HUES6 (cell line): ENCODE results near the gene SOX5.
"Not testable (repeated sequence)": the region's sequence is repeated elsewhere in the genome, so short reads cannot be mapped to it uniquely, and the experiment has no call there.

Source experiments
- H3K27ac ChIP-seq: 2 replicates; pipeline ENCODE4 v1.7.0; 2013; ENCODE audit warnings: low read depth, mild to moderate bottlenecking, low read length, inconsistent platforms
- H3K27me3 ChIP-seq: 2 replicates; pipeline ENCODE4 v1.6.1; 2013; ENCODE audit warnings: low read length; ENCODE audit not compliant: control insufficient read depth, insufficient read depth
- H3K36me3 ChIP-seq: 2 replicates; pipeline ENCODE4 v1.6.1; 2013; ENCODE audit warnings: low read length; ENCODE audit not compliant: control insufficient read depth, insufficient read depth
- H3K4me1 ChIP-seq: 2 replicates; pipeline ENCODE4 v1.6.1; 2013; ENCODE audit warnings: low read length; ENCODE audit not compliant: control insufficient read depth, insufficient read depth
- H3K4me3 ChIP-seq: 2 replicates; pipeline ENCODE4 v1.5.1; 2013; ENCODE audit warnings: low read depth, low read length
- H3K9ac ChIP-seq: one replicate; pipeline ENCODE4 v1.6.1; 2013; ENCODE audit warnings: mild to moderate bottlenecking, low read length
- H3K9me3 ChIP-seq: 2 replicates; pipeline ENCODE4 v1.6.1; 2013; ENCODE audit warnings: low read depth, low read length; ENCODE audit not compliant: control insufficient read depth, insufficient read depth

The SOX5 gene

GRCh38 chr12:23885394-23885793 lies 64.1 kb downstream of the SOX5 start:
- no peaks in the 10 kb centered on the region for H3K9me3 ChIP-seq
- no peaks in the 10 kb centered on the region for H3K27me3 ChIP-seq
- no peak overlapping the region for H3K27ac ChIP-seq
- H3K4me3 ChIP-seq, result no peak overlapping the region
- no peaks in the 10 kb centered on the region for H3K36me3 ChIP-seq
- peaks cover 5% of the 10 kb centered on the region; the same call in 1 of the 2 replicates for H3K4me1 ChIP-seq
- H3K9ac ChIP-seq, result no peak overlapping the region

GRCh38 chr12:23884909-23885308 lies 64.6 kb downstream of the SOX5 start:
- Histone ChIP-seq H3K9ac (no peak overlapping the region), H3K36me3 (no peaks in the 10 kb centered on the region), H3K27ac (no peak overlapping the region), H3K4me3 (no peak overlapping the region), H3K9me3 (no peaks in the 10 kb centered on the region), H3K4me1 (peaks cover 5% of the 10 kb centered on the region; the same call in 1 of the 2 replicates), H3K27me3 (no peaks in the 10 kb centered on the region)

- H3K27ac ChIP-seq, result no peak overlapping the region
- no peaks in the 10 kb centered on the region for H3K4me1 ChIP-seq
- no peaks in the 10 kb centered on the region for H3K27me3 ChIP-seq
- no peak overlapping the region for H3K9ac ChIP-seq
- H3K9me3 ChIP-seq, result no peaks in the 10 kb centered on the region
- H3K4me3 ChIP-seq, result no peak overlapping the region
- H3K36me3 ChIP-seq, result no peaks in the 10 kb centered on the region
These were observed 68.5 kb downstream of the SOX5 start for GRCh38 chr12:23880988-23881387.

- not testable (repeated sequence) for H3K4me1 ChIP-seq, H3K27ac ChIP-seq, H3K9ac ChIP-seq, H3K27me3 ChIP-seq, H3K36me3 ChIP-seq, H3K4me3 ChIP-seq, H3K9me3 ChIP-seq
These were observed 72.9 kb downstream of the SOX5 start for GRCh38 chr12:23876618-23877017.

- H3K9me3 ChIP-seq, result no peaks in the 10 kb centered on the region
- no peak overlapping the region for H3K9ac ChIP-seq
- H3K36me3 ChIP-seq, result no peaks in the 10 kb centered on the region
- H3K27me3 ChIP-seq, result no peaks in the 10 kb centered on the region
- H3K27ac ChIP-seq, result no peak overlapping the region
- no peaks in the 10 kb centered on the region for H3K4me1 ChIP-seq
- no peak overlapping the region for H3K4me3 ChIP-seq
These were observed 81.7 kb downstream of the SOX5 start for GRCh38 chr12:23867794-23868193.

GRCh38 chr12:23862701-23863100 lies 86.8 kb downstream of the SOX5 start:
- H3K27ac ChIP-seq, result no peak overlapping the region
- H3K4me3 ChIP-seq, result no peak overlapping the region
- H3K9ac ChIP-seq, result no peak overlapping the region
- peaks cover 11% of the 10 kb centered on the region for H3K9me3 ChIP-seq
- H3K27me3 ChIP-seq, result no peaks in the 10 kb centered on the region
- no peaks in the 10 kb centered on the region for H3K4me1 ChIP-seq
- H3K36me3 ChIP-seq, result no peaks in the 10 kb centered on the region

GRCh38 chr12:23860019-23860418 lies 89.5 kb downstream of the SOX5 start:
- Histone ChIP-seq H3K9ac (no peak overlapping the region), H3K27me3 (no peaks in the 10 kb centered on the region), H3K4me1 (no peaks in the 10 kb centered on the region), H3K4me3 (no peak overlapping the region), H3K9me3 (peaks cover 11% of the 10 kb centered on the region), H3K36me3 (no peaks in the 10 kb centered on the region), H3K27ac (no peak overlapping the region)

- Histone ChIP-seq H3K27ac (no peak overlapping the region), H3K9ac (no peak overlapping the region), H3K36me3 (no peaks in the 10 kb centered on the region), H3K27me3 (no peaks in the 10 kb centered on the region), H3K9me3 (peaks cover 11% of the 10 kb centered on the region), H3K4me1 (peaks cover 5% of the 10 kb centered on the region; the same call in 1 of the 2 replicates), H3K4me3 (no peak overlapping the region)
These were observed 92.3 kb downstream of the SOX5 start for GRCh38 chr12:23857178-23857577.

- H3K36me3 ChIP-seq, result no peaks in the 10 kb centered on the region
- no peak overlapping the region for H3K9ac ChIP-seq
These were observed 93.7 kb downstream of the SOX5 start for GRCh38 chr12:23855813-23856212.

GRCh38 chr12:23854598-23854997 lies 94.9 kb downstream of the SOX5 start:
- Histone ChIP-seq H3K4me3 (no peak overlapping the region), H3K27ac (no peak overlapping the region), H3K27me3 (no peaks in the 10 kb centered on the region), H3K9ac (no peak overlapping the region), H3K4me1 (peaks cover 5% of the 10 kb centered on the region; the same call in 1 of the 2 replicates), H3K9me3 (peaks cover 11% of the 10 kb centered on the region), H3K36me3 (no peaks in the 10 kb centered on the region)

More at GRCh38 chr12:23855813-23856212, 93.7 kb downstream of the SOX5 start:
- peaks cover 11% of the 10 kb centered on the region for H3K9me3 ChIP-seq
- H3K27ac ChIP-seq, result no peak overlapping the region
- peaks cover 5% of the 10 kb centered on the region; the same call in 1 of the 2 replicates for H3K4me1 ChIP-seq
- H3K27me3 ChIP-seq, result no peaks in the 10 kb centered on the region
- H3K4me3 ChIP-seq, result no peak overlapping the region

- H3K9me3 ChIP-seq, result peaks cover 3% of the 10 kb centered on the region; the same call in 1 of the 2 replicates
- H3K27ac ChIP-seq, result no peak overlapping the region
- no peak overlapping the region for H3K9ac ChIP-seq
- H3K4me3 ChIP-seq, result no peak overlapping the region
- H3K27me3 ChIP-seq, result no peaks in the 10 kb centered on the region
- H3K36me3 ChIP-seq, result no peaks in the 10 kb centered on the region
- peaks cover 5% of the 10 kb centered on the region; the same call in 1 of the 2 replicates for H3K4me1 ChIP-seq
These were observed 95.8 kb downstream of the SOX5 start for GRCh38 chr12:23853640-23854039.

GRCh38 chr12:23851602-23852001 lies 97.9 kb downstream of the SOX5 start:
- no peaks in the 10 kb centered on the region for H3K36me3 ChIP-seq
- H3K4me1 ChIP-seq, result peaks cover 5% of the 10 kb centered on the region; the same call in 1 of the 2 replicates
- H3K9me3 ChIP-seq, result no peaks in the 10 kb centered on the region
- no peak overlapping the region for H3K9ac ChIP-seq
- H3K27me3 ChIP-seq, result no peaks in the 10 kb centered on the region
- H3K4me3 ChIP-seq, result no peak overlapping the region
- H3K27ac ChIP-seq, result no peak overlapping the region
